Activated CD8-positive, alpha-beta T cell treated with anti-CD3 and anti-CD28 coated beads for 36 hours (primary cell): Measurements from ENCODE around the gene DOCK3. TPM values are rescaled to one million over a fixed set of nuclear protein-coding genes. Genes with fewer than 3 reads are reported as not detected.

ENCODE experiments used
- ATAC-seq: fragments of 200-7000 bp; cut with Tn5 transposase; one replicate; pipeline ENCODE4 v1.10.0; 2021; ENCODE audit warnings: mild to moderate bottlenecking, moderate library complexity
- CTCF ChIA-PET: fragments of 350-600 bp; sonication (Branson Sonifier 250); formaldehyde crosslinking; loops from one replicate; lab custom pipeline; 2021; ENCODE audit warnings: antibody characterized with exemption; lab: Charles Lee
- POLR2A ChIA-PET: fragments of 350-600 bp; sonication (Branson Sonifier 250); formaldehyde crosslinking; loops from one replicate; lab custom pipeline; 2021; ENCODE audit warnings: antibody characterized with exemption; lab: Charles Lee
- DNase-seq: peaks from one replicate; pipeline ENCODE4 v3.0.0-alpha.2; 2020
- H3K27ac Mint-ChIP-seq: one replicate; pipeline ENCODE4 v1.8.0; 2021; ENCODE audit warnings: mild to moderate bottlenecking, mixed read lengths
- H3K27me3 Mint-ChIP-seq: one replicate; pipeline ENCODE4 v1.8.0; 2021; ENCODE audit warnings: mixed read lengths
- H3K36me3 Mint-ChIP-seq: one replicate; pipeline ENCODE4 v1.8.0; 2021; ENCODE audit warnings: low read depth, mixed read lengths
- H3K4me1 Mint-ChIP-seq: one replicate; pipeline ENCODE4 v1.8.0; 2021; ENCODE audit warnings: low read depth, mixed read lengths
- H3K4me3 Mint-ChIP-seq: one replicate; pipeline ENCODE4 v1.8.0; 2021; ENCODE audit warnings: mild to moderate bottlenecking, moderate library complexity, mixed read lengths
- H3K9me3 Mint-ChIP-seq: one replicate; pipeline ENCODE4 v1.8.0; 2021; ENCODE audit warnings: mixed read lengths
- intact Hi-C: fragments of 100-400 bp; cut with micrococcal nuclease; formaldehyde crosslinking; loops from one replicate; pipeline ENCODE4 v1.10.0; 2022
- total RNA-seq, 2 experiments: library from RNA; stranded (reverse); gene quantifications; one replicate each; pipeline ENCODE4 v1.2.3, GENCODE V29; 2021
- TF ChIP-seq, protein P1 (sequence below): fragments of 200-600 bp; IDR thresholded peaks from one replicate; pipeline ENCODE4 v1.8.0; 2022; ENCODE audit warnings: antibody characterized with exemption, mild to moderate bottlenecking

Gene DOCK3
- total RNA-seq, 2 experiments from 2014 or later = 3.6 to 4.2 TPM

DNA sequence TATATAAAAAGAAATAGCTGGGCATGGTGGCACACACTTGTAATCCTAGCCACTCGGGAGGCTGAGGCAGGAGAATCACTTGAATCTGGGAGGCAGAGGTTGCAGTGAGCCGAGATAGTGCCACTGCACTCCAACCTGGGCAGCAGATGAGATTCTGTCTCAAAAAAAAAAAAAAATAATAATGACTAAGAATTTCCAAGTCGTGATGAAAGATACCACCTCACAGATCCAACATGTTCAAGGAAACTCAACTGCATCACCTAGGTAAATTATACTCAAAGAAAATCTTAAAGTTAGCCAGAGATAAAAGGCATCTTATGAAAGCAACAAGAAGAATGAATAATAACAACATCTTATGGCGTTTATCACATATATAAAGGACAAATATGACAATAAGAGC lies 50.1 kb downstream of the DOCK3 start:
- DNase-seq (no peak), ATAC-seq (no peak)
- Mint-ChIP-seq H3K36me3 (peaks cover 3% of the 10 kb centered on the region), H3K27ac (no peak overlapping the region), H3K9me3 (no peaks in the 10 kb centered on the region), H3K4me1 (peaks cover 3% of the 10 kb centered on the region), H3K4me3 (no peak overlapping the region), H3K27me3 (peaks cover 3% of the 10 kb centered on the region)
- POLR2A ChIA-PET = no interaction called here
- intact Hi-C loops = no loop called here
- CTCF ChIA-PET = no interaction called here
- TF ChIP-seq, protein P1, sequence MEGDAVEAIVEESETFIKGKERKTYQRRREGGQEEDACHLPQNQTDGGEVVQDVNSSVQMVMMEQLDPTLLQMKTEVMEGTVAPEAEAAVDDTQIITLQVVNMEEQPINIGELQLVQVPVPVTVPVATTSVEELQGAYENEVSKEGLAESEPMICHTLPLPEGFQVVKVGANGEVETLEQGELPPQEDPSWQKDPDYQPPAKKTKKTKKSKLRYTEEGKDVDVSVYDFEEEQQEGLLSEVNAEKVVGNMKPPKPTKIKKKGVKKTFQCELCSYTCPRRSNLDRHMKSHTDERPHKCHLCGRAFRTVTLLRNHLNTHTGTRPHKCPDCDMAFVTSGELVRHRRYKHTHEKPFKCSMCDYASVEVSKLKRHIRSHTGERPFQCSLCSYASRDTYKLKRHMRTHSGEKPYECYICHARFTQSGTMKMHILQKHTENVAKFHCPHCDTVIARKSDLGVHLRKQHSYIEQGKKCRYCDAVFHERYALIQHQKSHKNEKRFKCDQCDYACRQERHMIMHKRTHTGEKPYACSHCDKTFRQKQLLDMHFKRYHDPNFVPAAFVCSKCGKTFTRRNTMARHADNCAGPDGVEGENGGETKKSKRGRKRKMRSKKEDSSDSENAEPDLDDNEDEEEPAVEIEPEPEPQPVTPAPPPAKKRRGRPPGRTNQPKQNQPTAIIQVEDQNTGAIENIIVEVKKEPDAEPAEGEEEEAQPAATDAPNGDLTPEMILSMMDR = no peak

DNA sequence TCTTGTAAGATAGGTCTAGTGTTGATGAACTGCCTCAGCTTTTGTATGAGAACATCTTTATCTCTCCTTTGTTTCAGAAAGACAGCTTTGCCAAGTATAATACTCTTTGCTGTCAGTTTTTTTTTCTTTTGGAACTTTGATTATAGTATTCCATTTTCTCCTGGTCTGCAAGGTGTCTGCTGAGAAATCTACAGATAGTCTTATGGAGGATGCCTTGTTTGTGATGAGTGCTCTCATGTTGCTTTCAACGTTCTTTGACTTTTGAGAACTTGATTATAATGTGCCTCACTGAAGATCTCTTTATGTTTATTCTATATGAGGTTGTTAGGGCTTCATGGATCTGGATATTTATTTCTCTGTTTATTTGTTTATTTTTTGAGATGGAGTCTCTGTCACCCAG lies 60.3 kb downstream of the DOCK3 start:
- intact Hi-C loops = no loop called here
- Mint-ChIP-seq H3K27ac (no peak overlapping the region), H3K27me3 (no peaks in the 10 kb centered on the region), H3K9me3 (peaks cover 4% of the 10 kb centered on the region), H3K36me3 (peaks cover 3% of the 10 kb centered on the region), H3K4me1 (no peaks in the 10 kb centered on the region), H3K4me3 (no peak overlapping the region)
- TF ChIP-seq, protein P1 = no peak
- ATAC-seq (no peak), DNase-seq (no peak)
- ChIA-PET POLR2A (no interaction called here), CTCF (no interaction called here)

DNA sequence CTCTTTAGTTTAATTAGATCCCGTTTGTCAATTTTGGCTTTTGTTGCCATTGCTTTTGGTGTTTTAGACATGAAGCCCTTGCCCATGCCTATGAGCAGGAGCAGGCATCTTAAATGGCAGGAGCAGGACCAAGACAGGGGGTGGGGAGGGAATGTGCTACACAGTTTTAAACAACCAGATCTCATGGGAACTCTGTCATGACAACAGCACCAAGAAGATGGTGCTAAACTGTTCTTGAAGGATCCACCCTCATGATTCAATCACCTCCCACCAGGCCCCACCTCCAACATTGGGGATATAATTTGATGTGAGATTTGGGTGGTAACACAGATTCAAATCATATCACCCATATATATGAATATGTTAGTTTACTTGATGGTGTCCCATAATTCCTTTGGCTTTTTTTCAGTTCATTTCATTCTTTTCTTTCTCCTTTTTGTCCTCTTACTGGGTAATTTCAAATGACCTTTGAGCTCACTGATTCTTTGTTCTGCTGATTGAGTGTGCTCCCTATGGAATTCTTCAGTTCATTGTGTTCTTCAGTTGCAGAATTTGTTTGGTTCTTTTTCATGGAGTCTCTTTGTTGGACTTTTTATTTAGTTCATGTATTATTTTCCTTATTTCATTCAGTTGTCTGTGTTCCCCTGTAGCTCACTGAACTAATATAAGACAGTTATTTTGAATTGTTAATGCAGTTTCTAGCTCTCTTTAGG lies 62.6 kb downstream of the DOCK3 start:
- ATAC-seq (no peak), DNase-seq (no peak)
- intact Hi-C loops = no loop called here
- Mint-ChIP-seq H3K4me1 (no peaks in the 10 kb centered on the region), H3K9me3 (peaks cover 4% of the 10 kb centered on the region), H3K27me3 (no peaks in the 10 kb centered on the region), H3K27ac (no peak overlapping the region), H3K4me3 (no peak overlapping the region), H3K36me3 (peaks cover 3% of the 10 kb centered on the region)
- TF ChIP-seq, protein P1 = no peak
- POLR2A ChIA-PET = no interaction called here
- CTCF ChIA-PET = no interaction called here

DNA sequence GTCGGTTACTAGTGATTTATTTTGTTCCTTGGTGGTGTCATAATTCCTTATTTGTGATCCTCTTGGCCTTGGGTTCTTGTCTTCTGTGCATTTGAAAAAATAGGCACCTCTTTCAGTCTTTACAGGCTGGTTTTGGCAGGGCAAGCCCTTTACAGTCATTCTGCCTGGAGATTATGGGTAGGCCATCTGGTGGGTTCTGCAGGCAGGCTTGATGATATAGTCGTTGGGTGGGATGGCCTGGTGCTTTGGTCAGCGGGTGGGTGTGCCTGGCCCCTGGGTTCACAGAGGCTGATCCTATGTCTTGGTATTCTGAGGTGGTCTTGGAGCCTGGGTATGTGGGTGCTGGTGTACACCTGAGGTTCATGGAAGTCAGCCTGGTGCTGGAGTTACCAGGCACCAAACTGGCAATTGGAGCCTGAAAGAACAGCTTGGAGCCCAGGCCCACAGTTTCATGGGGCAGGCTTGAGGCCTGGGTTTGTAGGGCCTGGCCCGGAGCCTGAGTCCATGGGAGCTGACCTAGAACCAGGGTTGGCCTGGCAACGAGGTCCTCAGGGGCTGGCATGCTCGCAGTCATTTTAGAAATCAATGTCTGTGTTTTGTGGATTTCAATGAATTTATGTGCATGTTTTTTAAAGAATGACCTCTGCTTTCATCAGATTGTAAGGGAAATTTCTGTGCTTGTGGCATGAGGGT lies 63.3 kb downstream of the DOCK3 start:
- ChIA-PET POLR2A (no interaction called here), CTCF (no interaction called here)
- H3K27ac Mint-ChIP-seq = no peak overlapping the region
- ATAC-seq = no peak
- no peaks in the 10 kb centered on the region for H3K27me3 Mint-ChIP-seq
- no peaks in the 10 kb centered on the region for H3K4me1 Mint-ChIP-seq
- DNase-seq = no peak
- no peak overlapping the region for H3K4me3 Mint-ChIP-seq
- H3K36me3 Mint-ChIP-seq = peaks cover 3% of the 10 kb centered on the region
- intact Hi-C loops = no loop called here
- TF ChIP-seq, protein P1 = no peak
- peaks cover 4% of the 10 kb centered on the region for H3K9me3 Mint-ChIP-seq

DNA sequence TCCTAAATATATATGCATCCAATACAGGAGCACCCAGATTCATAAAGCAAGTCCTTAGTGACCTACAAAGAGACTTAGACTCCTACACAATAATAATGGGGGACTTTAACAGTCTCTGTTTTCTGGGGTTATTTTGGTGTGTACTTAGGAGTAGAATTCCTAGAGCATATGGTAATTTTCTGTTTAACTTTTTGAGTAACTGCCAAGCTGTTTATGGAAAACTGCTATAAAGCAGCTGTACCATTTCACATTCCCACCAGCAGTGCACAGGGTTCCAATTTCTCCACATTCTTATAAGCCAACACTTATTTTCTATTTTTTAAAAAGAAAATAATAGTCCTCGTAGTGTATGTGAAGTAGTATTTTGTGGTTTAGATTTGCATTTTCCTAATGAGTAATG lies 68.9 kb downstream of the DOCK3 start:
- Mint-ChIP-seq H3K36me3 (no peaks in the 10 kb centered on the region), H3K9me3 (no peaks in the 10 kb centered on the region), H3K4me1 (peaks cover 6% of the 10 kb centered on the region), H3K27ac (no peak overlapping the region), H3K4me3 (no peak overlapping the region), H3K27me3 (no peaks in the 10 kb centered on the region)
- ChIA-PET POLR2A (interaction anchor here (0.6 kb wide), 2 partner anchors 194 to 611 kb away, joined by 3 to 6 read pairs; no protein-coding TSS in a partner anchor), CTCF (no interaction called here)
- ATAC-seq = no peak
- no peak for DNase-seq
- intact Hi-C loops = no loop called here
- TF ChIP-seq, protein P1 = no peak
